Omental fat pad (tissue), 4 donors: ENCODE data around the gene ACOT7. TPM values are rescaled to one million over a fixed set of nuclear protein-coding genes. Genes with fewer than 3 reads are reported as not detected.

Source experiments
- ATAC-seq: fragments of 150-250 bp; one replicate; pipeline ENCODE4 v1.9.1; 2016; ENCODE audit warnings: mild to moderate bottlenecking, moderate library complexity; ENCODE audit not compliant: low FRiP score
- DNase-seq: peaks from one replicate; pipeline ENCODE4 v3.0.0-alpha.2; 2019; ENCODE audit warnings: low spot score
- total RNA-seq, 4 donors: library from RNA; depleted of rRNA; stranded (reverse); fragments of >200 nt; gene quantifications; one replicate each; pipeline ENCODE4 v1.1.0, GENCODE V29; 2016
- TF ChIP-seq, protein P1 (sequence below), 3 donors: fragments of 450-650 bp; IDR thresholded peaks; one replicate each; pipeline ENCODE4 v1.5.1; 2016 to 2017; ENCODE audit warnings: antibody characterized with exemption in 3 of 3, mild to moderate bottlenecking in 3 of 3, moderate library complexity in 2 of 3

The ACOT7 gene
- total RNA-seq, 4 donors from 2014 or later, result 7.4 to 16.7 (median 9.2) TPM

DNA sequence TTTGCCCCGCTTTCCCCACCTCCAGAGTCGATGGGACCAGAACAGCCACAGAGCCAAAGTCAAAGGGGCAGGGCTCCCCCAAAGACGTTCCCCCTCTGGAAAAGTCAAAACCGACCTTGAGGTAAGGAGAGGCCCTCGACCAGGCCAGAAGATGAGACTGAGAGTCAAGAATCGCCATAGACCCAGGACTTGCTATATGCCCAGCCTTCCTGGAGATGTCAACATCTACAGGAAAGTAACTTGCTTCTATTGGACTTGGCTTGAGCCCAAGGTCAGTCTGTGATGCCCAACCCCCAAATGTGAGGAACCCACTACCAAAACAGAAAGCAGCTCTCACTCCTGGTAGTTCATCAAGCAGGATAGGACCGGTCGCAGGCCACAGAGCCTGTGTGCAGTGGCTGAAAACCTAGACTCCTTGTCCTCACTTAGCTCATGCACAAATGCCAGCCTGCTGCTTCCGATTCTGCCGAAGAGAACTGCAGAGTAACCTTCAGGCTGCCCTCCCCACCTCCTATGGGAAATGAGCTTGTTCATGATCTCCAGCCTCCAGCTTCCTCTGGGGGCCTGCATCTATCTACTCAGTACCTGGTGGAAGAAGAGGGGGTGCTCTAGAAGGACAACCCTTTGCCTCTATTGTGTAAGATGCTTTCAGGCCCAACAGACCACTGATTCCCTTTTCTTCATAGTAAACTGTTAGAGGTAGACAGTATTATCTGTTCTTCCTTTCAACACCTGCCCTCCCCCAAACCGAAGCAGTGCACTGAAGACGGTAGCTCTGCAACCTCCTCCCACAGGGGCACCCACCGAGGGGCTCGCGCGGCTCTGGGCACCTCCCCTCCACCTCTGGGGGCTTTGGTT, 1.4 kb downstream of the ACOT7 start:
- ATAC-seq (no peak), DNase-seq (no peak)
- TF ChIP-seq, protein P1, sequence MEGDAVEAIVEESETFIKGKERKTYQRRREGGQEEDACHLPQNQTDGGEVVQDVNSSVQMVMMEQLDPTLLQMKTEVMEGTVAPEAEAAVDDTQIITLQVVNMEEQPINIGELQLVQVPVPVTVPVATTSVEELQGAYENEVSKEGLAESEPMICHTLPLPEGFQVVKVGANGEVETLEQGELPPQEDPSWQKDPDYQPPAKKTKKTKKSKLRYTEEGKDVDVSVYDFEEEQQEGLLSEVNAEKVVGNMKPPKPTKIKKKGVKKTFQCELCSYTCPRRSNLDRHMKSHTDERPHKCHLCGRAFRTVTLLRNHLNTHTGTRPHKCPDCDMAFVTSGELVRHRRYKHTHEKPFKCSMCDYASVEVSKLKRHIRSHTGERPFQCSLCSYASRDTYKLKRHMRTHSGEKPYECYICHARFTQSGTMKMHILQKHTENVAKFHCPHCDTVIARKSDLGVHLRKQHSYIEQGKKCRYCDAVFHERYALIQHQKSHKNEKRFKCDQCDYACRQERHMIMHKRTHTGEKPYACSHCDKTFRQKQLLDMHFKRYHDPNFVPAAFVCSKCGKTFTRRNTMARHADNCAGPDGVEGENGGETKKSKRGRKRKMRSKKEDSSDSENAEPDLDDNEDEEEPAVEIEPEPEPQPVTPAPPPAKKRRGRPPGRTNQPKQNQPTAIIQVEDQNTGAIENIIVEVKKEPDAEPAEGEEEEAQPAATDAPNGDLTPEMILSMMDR (IDR thresholded peaks at IDR 0.05), result no peak

DNA sequence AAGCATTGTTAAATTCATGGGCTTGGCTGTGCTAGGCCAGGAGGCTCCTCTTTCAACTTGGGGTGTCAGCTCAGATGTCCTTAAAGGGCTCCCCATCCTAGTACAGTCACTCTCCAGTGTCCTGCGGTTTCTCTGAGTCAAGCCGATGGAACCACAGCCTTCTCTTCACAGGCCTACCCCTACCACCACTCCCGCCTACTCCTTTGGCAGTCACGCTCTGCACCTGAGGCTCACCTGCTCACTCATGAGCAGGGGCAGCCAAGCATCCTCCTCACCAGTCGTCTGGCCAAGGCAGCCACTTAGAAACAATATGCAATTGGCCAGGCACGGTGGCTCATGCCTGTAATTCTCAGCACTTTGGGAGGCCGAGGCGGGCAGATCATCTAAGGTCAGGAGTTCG, 3.6 kb downstream of the ACOT7 start:
- no peak for ATAC-seq
- TF ChIP-seq, protein P1 (IDR thresholded peaks at IDR 0.05), result no peak
- DNase-seq, result no peak

DNA sequence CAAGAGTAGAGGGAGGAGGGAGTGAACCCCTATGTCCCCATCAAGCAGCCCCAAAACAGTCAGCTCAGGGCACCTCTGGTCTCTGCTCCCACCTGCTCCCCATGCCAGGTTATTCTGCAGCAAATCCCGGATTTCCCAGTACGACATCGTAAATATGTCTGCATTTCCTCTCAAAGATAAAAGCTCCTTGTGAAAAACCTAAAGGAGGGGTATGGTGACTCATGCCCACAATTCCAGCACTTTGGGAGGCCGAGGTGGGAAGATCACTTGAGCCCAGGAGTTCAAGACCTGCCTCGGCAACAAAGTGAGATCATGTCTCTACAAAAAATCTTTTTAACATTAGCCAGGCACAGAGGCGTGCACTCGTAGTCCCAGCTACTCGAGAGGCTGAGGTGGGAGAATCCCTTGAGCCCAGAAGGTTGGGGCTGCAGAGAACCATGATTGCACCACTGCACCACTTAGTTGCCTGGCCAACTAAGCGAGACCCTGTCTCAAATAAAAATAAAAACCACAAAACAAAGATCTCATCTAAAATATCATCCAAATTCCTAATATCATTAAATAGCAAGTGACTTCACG, 7.1 kb downstream of the ACOT7 start:
- DNase-seq, result no peak
- TF ChIP-seq, protein P1 (IDR thresholded peaks at IDR 0.05), result no peak
- ATAC-seq, result no peak

DNA sequence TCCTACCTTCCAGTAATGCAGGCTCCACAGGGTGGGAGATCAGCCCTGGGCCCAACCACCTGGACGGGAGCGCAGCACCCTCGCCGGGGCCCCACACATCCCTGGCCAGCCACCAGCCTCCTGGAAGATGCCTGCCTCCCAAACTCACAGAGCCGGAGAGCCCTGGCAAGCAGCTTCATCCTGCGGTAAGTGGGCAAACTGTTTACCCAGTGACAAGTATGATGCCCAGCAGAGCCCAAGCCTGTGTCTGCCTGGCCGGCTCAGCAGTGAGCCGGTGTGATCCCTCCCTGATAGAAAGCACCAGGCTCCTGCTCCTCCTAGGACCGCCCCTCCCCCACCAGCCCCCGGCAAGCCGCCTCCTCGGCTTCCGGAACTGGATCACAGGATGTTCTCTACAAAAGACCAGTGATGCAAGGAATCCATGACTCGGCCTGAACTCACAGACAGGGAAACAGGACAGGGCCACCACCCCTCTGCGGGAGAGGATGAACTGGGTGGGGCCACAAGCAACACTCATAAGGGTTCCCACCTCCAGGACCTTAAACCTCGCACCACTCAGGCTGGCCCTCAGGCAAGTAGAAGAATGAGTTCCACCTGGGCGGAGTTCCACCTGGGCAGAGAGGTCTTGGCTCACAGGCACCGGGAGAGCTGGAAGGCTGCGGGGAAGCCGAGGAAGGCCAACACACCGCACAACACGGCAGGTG, 7.9 kb downstream of the ACOT7 start:
- DNase-seq (no peak), ATAC-seq (peak; percentile 55)
- TF ChIP-seq, protein P1 (IDR thresholded peaks at IDR 0.05), result no peak

DNA sequence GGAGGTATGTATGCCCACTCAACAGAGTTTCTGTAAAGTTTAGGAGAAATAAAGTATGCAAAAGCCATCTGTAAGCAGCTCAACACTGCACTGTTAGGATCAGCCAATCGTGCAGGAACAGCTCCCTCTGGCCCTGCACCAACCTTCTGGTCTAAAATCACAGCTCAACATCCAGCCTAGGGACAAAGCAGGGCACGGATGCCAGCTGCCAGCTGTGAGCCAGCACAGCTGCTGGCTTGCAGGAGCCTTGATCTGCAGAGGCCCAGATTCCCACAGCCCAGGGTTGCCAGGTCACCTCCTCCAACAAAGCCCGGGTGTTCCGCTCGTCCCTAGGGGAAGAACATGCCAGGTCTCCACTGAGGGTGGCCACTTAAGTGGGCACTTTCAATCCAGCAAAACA, 8.6 kb downstream of the ACOT7 start:
- DNase-seq (no peak), ATAC-seq (no peak)
- TF ChIP-seq, protein P1 (IDR thresholded peaks at IDR 0.05), result no peak

DNA sequence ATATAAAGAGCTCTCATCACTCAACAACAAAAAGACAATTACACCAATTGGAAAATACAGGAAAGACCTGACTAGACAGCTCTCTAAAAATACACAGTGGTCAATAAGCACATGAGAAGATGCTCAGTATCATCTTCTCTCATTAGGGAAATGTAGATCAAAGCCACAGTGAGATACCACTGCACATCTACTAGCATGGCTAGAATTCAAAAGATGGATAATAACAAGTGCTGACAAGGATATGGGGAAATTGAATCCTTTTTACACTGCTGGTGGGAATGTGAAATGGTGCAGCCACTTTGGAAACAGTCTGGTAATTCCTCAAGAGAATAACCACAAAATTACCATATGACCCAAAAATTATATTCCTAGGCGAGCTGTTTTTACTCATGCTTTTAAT, 9.4 kb downstream of the ACOT7 start:
- ATAC-seq (no peak), DNase-seq (no peak)
- TF ChIP-seq, protein P1 (IDR thresholded peaks at IDR 0.05), result no peak
